Stomach (tissue), 4 donors: ENCODE results near the gene CCHCR1.

Experiments used
- EP300 ChIP-seq: sonication (generic); formaldehyde crosslinking; IDR thresholded peaks from one replicate; pipeline ENCODE4 v1.6.1; 2017; ENCODE audit warnings: antibody characterized with exemption
- POLR2A ChIP-seq, 4 donors: fragments of 450-650 bp; IDR thresholded peaks; one replicate each; pipeline ENCODE4 v1.6.1; 2016; ENCODE audit warnings: antibody characterized with exemption in 4 of 4, control low read depth in 2 of 4, mild to moderate bottlenecking in 1 of 4, moderate library complexity in 1 of 4
- POLR2AphosphoS5 ChIP-seq, 3 donors: sonication (generic); formaldehyde crosslinking; IDR thresholded peaks; one replicate each; pipeline ENCODE4 v1.6.1; 2016; ENCODE audit warnings: antibody characterized with exemption in 3 of 3
- TF ChIP-seq, protein P1 (sequence below), 7 experiments: fragments of 450-650 bp in 4 of 7; fragments of 200-600 bp in 3 of 7; sonication (generic) in 3 of 7; IDR thresholded peaks; one replicate each; pipeline ENCODE4 v1.5.1; 2016 to 2019; ENCODE audit warnings: antibody characterized with exemption in 7 of 7, control low read depth in 2 of 7, mild to moderate bottlenecking in 1 of 7

DNA sequence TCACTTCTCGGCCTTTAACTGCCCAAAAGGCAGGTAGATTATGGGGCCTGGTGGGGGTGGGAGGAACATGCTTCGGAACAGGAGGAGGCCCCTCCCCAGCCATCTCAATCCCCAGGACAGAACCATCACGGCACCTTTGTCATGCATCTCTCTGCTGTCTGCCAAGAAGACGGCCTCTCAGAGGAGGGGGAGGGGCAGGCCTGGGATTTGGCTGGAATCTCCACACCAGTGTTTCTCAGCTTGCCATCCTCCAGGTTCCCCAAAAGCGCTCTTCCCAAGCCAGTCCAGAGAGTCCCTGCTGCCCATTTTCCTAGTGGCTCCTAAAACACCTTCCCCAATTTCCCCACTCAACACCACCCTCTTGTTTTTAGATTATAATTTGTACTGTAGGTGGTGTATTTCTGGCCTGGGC, 15.4 kb upstream of the CCHCR1 start:
- TF ChIP-seq POLR2A (IDR thresholded peaks at IDR 0.05), result no peak
- no peak for TF ChIP-seq POLR2AphosphoS5 (IDR thresholded peaks at IDR 0.05)
- TF ChIP-seq, protein P1, sequence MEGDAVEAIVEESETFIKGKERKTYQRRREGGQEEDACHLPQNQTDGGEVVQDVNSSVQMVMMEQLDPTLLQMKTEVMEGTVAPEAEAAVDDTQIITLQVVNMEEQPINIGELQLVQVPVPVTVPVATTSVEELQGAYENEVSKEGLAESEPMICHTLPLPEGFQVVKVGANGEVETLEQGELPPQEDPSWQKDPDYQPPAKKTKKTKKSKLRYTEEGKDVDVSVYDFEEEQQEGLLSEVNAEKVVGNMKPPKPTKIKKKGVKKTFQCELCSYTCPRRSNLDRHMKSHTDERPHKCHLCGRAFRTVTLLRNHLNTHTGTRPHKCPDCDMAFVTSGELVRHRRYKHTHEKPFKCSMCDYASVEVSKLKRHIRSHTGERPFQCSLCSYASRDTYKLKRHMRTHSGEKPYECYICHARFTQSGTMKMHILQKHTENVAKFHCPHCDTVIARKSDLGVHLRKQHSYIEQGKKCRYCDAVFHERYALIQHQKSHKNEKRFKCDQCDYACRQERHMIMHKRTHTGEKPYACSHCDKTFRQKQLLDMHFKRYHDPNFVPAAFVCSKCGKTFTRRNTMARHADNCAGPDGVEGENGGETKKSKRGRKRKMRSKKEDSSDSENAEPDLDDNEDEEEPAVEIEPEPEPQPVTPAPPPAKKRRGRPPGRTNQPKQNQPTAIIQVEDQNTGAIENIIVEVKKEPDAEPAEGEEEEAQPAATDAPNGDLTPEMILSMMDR (IDR thresholded peaks at IDR 0.05), result no peak
- no peak for TF ChIP-seq EP300
